Neuronal stem cell (in vitro differentiated cells): ENCODE measurements around the gene FAM168B.
A peak's percentile ranks its signal among the peaks of the same experiment; 100 is the strongest.

Experiments used
- DNase-seq: peaks from one replicate; pipeline ENCODE4 v3.0.0-alpha.2; 2013; ENCODE audit warnings: low spot score
- H2AFZ ChIP-seq: one replicate; pipeline ENCODE4 v1.6.1; 2013; ENCODE audit warnings: mild to moderate bottlenecking, low read length, inconsistent platforms
- H2AK5ac ChIP-seq: 2 replicates; pipeline ENCODE4 v1.6.1; 2013; ENCODE audit warnings: low read depth, mild to moderate bottlenecking, inconsistent platforms, low read length, moderate library complexity, mixed read lengths
- H2BK120ac ChIP-seq: 2 replicates; pipeline ENCODE4 v1.6.1; 2013; ENCODE audit warnings: low read depth, mild to moderate bottlenecking, inconsistent platforms, low read length, moderate library complexity, mixed read lengths
- H2BK12ac ChIP-seq: one replicate; pipeline ENCODE4 v1.6.1; 2013; ENCODE audit warnings: low read length, inconsistent platforms
- H2BK15ac ChIP-seq: 2 replicates; pipeline ENCODE4 v1.6.1; 2013; ENCODE audit warnings: mild to moderate bottlenecking, low read length, inconsistent platforms, mixed read lengths
- H2BK5ac ChIP-seq: one replicate; pipeline ENCODE4 v1.6.1; 2013; ENCODE audit warnings: inconsistent platforms, mild to moderate bottlenecking, low read length, moderate library complexity
- H3K14ac ChIP-seq: one replicate; pipeline ENCODE4 v1.6.1; 2013; ENCODE audit warnings: low read length, inconsistent platforms
- H3K18ac ChIP-seq: 2 replicates; pipeline ENCODE4 v1.6.1; 2013; ENCODE audit warnings: low read length, inconsistent platforms
- H3K23ac ChIP-seq: 2 replicates; pipeline ENCODE4 v1.6.1; 2013; ENCODE audit warnings: low read depth, mild to moderate bottlenecking, mixed read lengths, low read length, inconsistent platforms; ENCODE audit not compliant: poor library complexity
- H3K27ac ChIP-seq: replicated peaks from 3 replicates; pipeline ENCODE4 v1.5.1; 2013; ENCODE audit warnings: low read length, inconsistent platforms
- H3K27me3 ChIP-seq, 3 experiments: 2 replicates each; pipeline ENCODE4 v1.6.1; 2013; ENCODE audit warnings: low read length in 3 of 3, mild to moderate bottlenecking in 2 of 3, inconsistent platforms in 1 of 3, low read depth in 1 of 3, mixed read lengths in 1 of 3, moderate library complexity in 1 of 3; ENCODE audit not compliant: control insufficient read depth in 3 of 3, insufficient read depth in 3 of 3
- H3K36me3 ChIP-seq, 2 donors: replicated peaks in 1 of 2; 2 replicates each; pipeline ENCODE4 v1.6.1; 2013; ENCODE audit warnings: low read length in 2 of 2; ENCODE audit not compliant: control insufficient read depth in 2 of 2, insufficient read depth in 2 of 2
- H3K4ac ChIP-seq: 2 replicates; pipeline ENCODE4 v1.6.1; 2013; ENCODE audit warnings: inconsistent platforms, mild to moderate bottlenecking, low read length, moderate library complexity
- H3K4me1 ChIP-seq, 2 donors: 1 replicate in 1 of 2; 2 replicates in 1 of 2; pipeline ENCODE4 v1.6.1; 2013; ENCODE audit warnings: low read length in 2 of 2, low read depth in 1 of 2; ENCODE audit not compliant: control insufficient read depth in 2 of 2, insufficient read depth in 1 of 2
- H3K4me2 ChIP-seq: one replicate; pipeline ENCODE4 v1.6.1; 2013; ENCODE audit warnings: mild to moderate bottlenecking, low read length, inconsistent platforms; ENCODE audit not compliant: insufficient read depth, poor library complexity, severe bottlenecking
- H3K4me3 ChIP-seq, 2 donors: 2 replicates each; pipeline ENCODE4 v1.5.1; 2013; ENCODE audit warnings: low read length in 2 of 2, mild to moderate bottlenecking in 2 of 2, inconsistent platforms in 1 of 2, moderate library complexity in 1 of 2
- H3K79me1 ChIP-seq: one replicate; pipeline ENCODE4 v1.6.1; 2013; ENCODE audit warnings: low read depth, mild to moderate bottlenecking, inconsistent platforms, low read length, moderate library complexity
- H3K9ac ChIP-seq: one replicate; pipeline ENCODE4 v1.6.1; 2013; ENCODE audit warnings: mild to moderate bottlenecking, low read depth, low read length, inconsistent platforms; ENCODE audit not compliant: poor library complexity
- H3K9me3 ChIP-seq, 2 donors: replicated peaks in 1 of 2; 2 replicates each; pipeline versions ENCODE3 to v1.6.1; 2013; ENCODE audit warnings: low read length in 2 of 2, mild to moderate bottlenecking in 2 of 2, inconsistent platforms in 1 of 2, low read depth in 1 of 2, mixed read lengths in 1 of 2, moderate library complexity in 1 of 2; ENCODE audit not compliant: control insufficient read depth in 2 of 2, insufficient read depth in 1 of 2
- H4K8ac ChIP-seq: one replicate; pipeline ENCODE4 v1.6.1; 2013; ENCODE audit warnings: low read depth, mild to moderate bottlenecking, inconsistent platforms, low read length, moderate library complexity
- H4K91ac ChIP-seq: one replicate; pipeline ENCODE4 v1.6.1; 2013; ENCODE audit warnings: low read length, low read depth, mild to moderate bottlenecking, inconsistent platforms; ENCODE audit not compliant: poor library complexity
- WGBS, 2 donors: extraction: QIAGEN DNeasy Blood & Tissue Kit; methylation state at CpG; one replicate each; pipeline ENCODE4 v1.1.7; 2013; ENCODE audit warnings: missing lambda C conversion rate in 2 of 2, mixed read lengths in 1 of 2; ENCODE audit not compliant: insufficient read length in 2 of 2, insufficient replicate concordance in 1 of 2; ENCODE audit errors: extremely low coverage in 2 of 2; 5-methylcytosine and 5-hydroxymethylcytosine counted together

Gene FAM168B

GRCh38 chr2:131009713-131010475 lies 83.4 kb downstream of the FAM168B start:
- H3K4ac ChIP-seq = no peak overlapping the region
- peaks cover 0 to 41% (median 0%) of the 10 kb centered on the region in 3 experiments for H3K27me3 ChIP-seq
- H3K36me3 ChIP-seq = no peaks in the 10 kb centered on the region
- no CpG with 5 or more reads among the region's 6 CpGs for WGBS, 2 donors
- H3K9ac ChIP-seq = no peak overlapping the region
- H2BK5ac ChIP-seq = no peak overlapping the region
- no peak overlapping the region for H4K91ac ChIP-seq
- H3K4me3 ChIP-seq = no peak overlapping the region
- no peak overlapping the region for H3K14ac ChIP-seq
- H2BK12ac ChIP-seq = no peak overlapping the region
- no peak overlapping the region for H4K8ac ChIP-seq
- no peak overlapping the region for H3K4me2 ChIP-seq
- H2BK15ac ChIP-seq = no peak overlapping the region
- no peak overlapping the region for H2BK120ac ChIP-seq
- DNase-seq = no peak
- H3K9me3 ChIP-seq = no peaks in the 10 kb centered on the region
- no peak overlapping the region for H3K23ac ChIP-seq
- H3K79me1 ChIP-seq = no peaks in the 10 kb centered on the region
- no peak overlapping the region for H2AFZ ChIP-seq
- H3K18ac ChIP-seq = no peak overlapping the region
- H3K27ac ChIP-seq = no peak overlapping the region
- no peak overlapping the region for H2AK5ac ChIP-seq
- H3K4me1 ChIP-seq = peaks cover 0 to 6% of the 10 kb centered on the region in 2 donors

GRCh38 chr2:131008967-131009366 lies 84.3 kb downstream of the FAM168B start:
- Histone ChIP-seq H2AK5ac (no peak overlapping the region), H3K23ac (no peak overlapping the region), H2AFZ (no peak overlapping the region), H3K27ac (no peak overlapping the region), H3K18ac (no peak overlapping the region), H2BK120ac (no peak overlapping the region), H4K8ac (no peak overlapping the region), H3K79me1 (no peaks in the 10 kb centered on the region), H3K36me3 (no peaks in the 10 kb centered on the region), H4K91ac (no peak overlapping the region), H2BK5ac (no peak overlapping the region), H3K4ac (no peak overlapping the region), H3K27me3 (peaks cover 0 to 43% (median 0%) of the 10 kb centered on the region in 3 experiments), H3K9ac (no peak overlapping the region), H3K9me3 (no peaks in the 10 kb centered on the region), H3K14ac (no peak overlapping the region), H3K4me1 (peaks cover 0 to 6% of the 10 kb centered on the region in 2 donors), H2BK12ac (no peak overlapping the region), H2BK15ac (no peak overlapping the region), H3K4me3 (no peak overlapping the region), H3K4me2 (no peak overlapping the region)
- no peak for DNase-seq
- no CpG with 5 or more reads among the region's 1 CpG for WGBS, 2 donors

GRCh38 chr2:131006561-131006960 lies 86.7 kb downstream of the FAM168B start:
- no peak overlapping the region for H3K9ac ChIP-seq
- WGBS, 2 donors = no CpG with 5 or more reads among the region's 2 CpGs
- H2AFZ ChIP-seq = no peak overlapping the region
- H3K14ac ChIP-seq = no peak overlapping the region
- no peak overlapping the region for H3K18ac ChIP-seq
- H3K4me1 ChIP-seq = peaks cover 0 to 5% of the 10 kb centered on the region in 2 donors
- no peak overlapping the region for H3K27ac ChIP-seq
- no peak overlapping the region for H2AK5ac ChIP-seq
- H3K79me1 ChIP-seq = no peaks in the 10 kb centered on the region
- H2BK120ac ChIP-seq = no peak overlapping the region
- H3K36me3 ChIP-seq = no peaks in the 10 kb centered on the region
- peaks cover 0 to 2% of the 10 kb centered on the region in 2 donors for H3K9me3 ChIP-seq
- no peak overlapping the region for H3K4me3 ChIP-seq
- H3K27me3 ChIP-seq = peaks cover 0 to 40% (median 0%) of the 10 kb centered on the region in 3 experiments
- no peak overlapping the region for H2BK12ac ChIP-seq
- H2BK15ac ChIP-seq = no peak overlapping the region
- no peak overlapping the region for H2BK5ac ChIP-seq
- no peak overlapping the region for H4K8ac ChIP-seq
- no peak overlapping the region for H3K4ac ChIP-seq
- no peak overlapping the region for H4K91ac ChIP-seq
- H3K23ac ChIP-seq = no peak overlapping the region
- H3K4me2 ChIP-seq = no peak overlapping the region
- no peak for DNase-seq

- no peak for DNase-seq
- no CpG with 5 or more reads among the region's 16 CpGs for WGBS, 2 donors
These were observed 87.9 kb downstream of the FAM168B start for GRCh38 chr2:131005216-131005935.

More at GRCh38 chr2:131005216-131005935, 87.9 kb downstream of the FAM168B start:
- Histone ChIP-seq H3K23ac (peak overlapping the region; percentile 6), H2AK5ac (no peak overlapping the region), H3K4ac (no peak overlapping the region), H3K27ac (no peak overlapping the region), H3K9ac (no peak overlapping the region), H2BK120ac (no peak overlapping the region), H2BK5ac (no peak overlapping the region), H2AFZ (no peak overlapping the region), H3K27me3 (peaks cover 0 to 32% (median 0%) of the 10 kb centered on the region in 3 experiments), H3K14ac (no peak overlapping the region), H3K9me3 (peaks cover 0 to 2% of the 10 kb centered on the region in 2 donors), H4K91ac (no peak overlapping the region), H2BK15ac (no peak overlapping the region), H3K79me1 (no peaks in the 10 kb centered on the region), H3K18ac (no peak overlapping the region), H2BK12ac (no peak overlapping the region), H3K4me2 (no peak overlapping the region), H3K36me3 (no peaks in the 10 kb centered on the region), H3K4me1 (peaks cover 0 to 2% of the 10 kb centered on the region in 2 donors), H4K8ac (no peak overlapping the region), H3K4me3 (no peak overlapping the region)
